ENCODE data around the gene ZCCHC24. TPM values are rescaled to one million over a fixed set of nuclear protein-coding genes. Genes with fewer than 3 reads are reported as not detected.

The ZCCHC24 gene
- total RNA-seq, 4 donors from 2014 or later, result 15.6 to 41.1 (median 22.5) TPM

- WGBS, 2 donors (ENCODE audit: low coverage in 1 of 2), result 47 to 69% methylated on average over 5 to 16 of the region's 16 CpGs
- H3K4me1 ChIP-seq, result peaks cover 27 to 87% (median 62%) of the 10 kb centered on the region in 4 donors
These were observed 7.3 kb downstream of the ZCCHC24 start for GRCh38 chr10:79438021-79438698.

GRCh38 chr10:79437111-79437814 is 8.2 kb downstream of the ZCCHC24 start:
- TF ChIP-seq POLR2A (IDR thresholded peaks at IDR 0.05) (no peak), EP300 (IDR thresholded peaks at IDR 0.05; ENCODE audit: low read depth) (no peak), POLR2AphosphoS5 (IDR thresholded peaks at IDR 0.05) (no peak), CTCF (IDR thresholded peaks at IDR 0.05) (no peak)
- H3K4me1 ChIP-seq, result peaks cover 33 to 87% (median 66%) of the 10 kb centered on the region in 4 donors
- H3K4me3 ChIP-seq, result no peak overlapping the region
- WGBS, 2 donors (ENCODE audit: low coverage in 1 of 2), result 80 to 92% methylated on average over 4 to 12 of the region's 12 CpGs
- in situ Hi-C loops (cut with MboI; ENCODE audit: low pct_ligation_motif_present in 1 of 4, low pct_unique_long_range_greater_than_20kb in 1 of 4, low sequenced_read_pairs in 3 of 4), result no loop called here
- H3K27ac ChIP-seq, result peak overlapping the region; percentile 85 to 97 (median 89)
- H3K36me3 ChIP-seq, result no peaks in the 10 kb centered on the region
- H3K27me3 ChIP-seq, result no peaks in the 10 kb centered on the region
- DNase-seq, result no peak
- H3K9me3 ChIP-seq, result no peaks in the 10 kb centered on the region
- intact Hi-C loops (cut with DNase I; ENCODE audit: low total_unique reads), result loop anchor here (5.0 kb wide), 1 partner anchor 40 kb away; no protein-coding TSS in a partner anchor

More at GRCh38 chr10:79438021-79438698, 7.3 kb downstream of the ZCCHC24 start:
- peak overlapping the region; percentile 85 to 97 (median 89) for H3K27ac ChIP-seq
- in situ Hi-C loops (cut with MboI; ENCODE audit: low pct_ligation_motif_present in 1 of 4, low pct_unique_long_range_greater_than_20kb in 1 of 4, low sequenced_read_pairs in 3 of 4) (no loop called here), intact Hi-C loops (cut with DNase I; ENCODE audit: low total_unique reads) (loop anchor here (5.0 kb wide), 1 partner anchor 41 kb away; no protein-coding TSS in a partner anchor)
- H3K27me3 ChIP-seq, result no peaks in the 10 kb centered on the region
- H3K4me3 ChIP-seq, result no peak overlapping the region
- TF ChIP-seq POLR2A (IDR thresholded peaks at IDR 0.05), result no peak
- no peak for TF ChIP-seq EP300 (IDR thresholded peaks at IDR 0.05; ENCODE audit: low read depth)
- TF ChIP-seq CTCF (IDR thresholded peaks at IDR 0.05), result peak in 3 of 5 experiments; percentile 14 to 24 (median 18)
- no peak for TF ChIP-seq POLR2AphosphoS5 (IDR thresholded peaks at IDR 0.05)
- no peak for DNase-seq
- H3K9me3 ChIP-seq, result no peaks in the 10 kb centered on the region
- H3K36me3 ChIP-seq, result no peaks in the 10 kb centered on the region

GRCh38 chr10:79436850-79437103 is 8.6 kb downstream of the ZCCHC24 start:
- TF ChIP-seq CTCF (IDR thresholded peaks at IDR 0.05), result no peak
- TF ChIP-seq POLR2A (IDR thresholded peaks at IDR 0.05), result no peak
- no peak for TF ChIP-seq EP300 (IDR thresholded peaks at IDR 0.05; ENCODE audit: low read depth)
- no peak for TF ChIP-seq POLR2AphosphoS5 (IDR thresholded peaks at IDR 0.05)
- Histone ChIP-seq H3K4me3 (no peak overlapping the region), H3K27ac (peak overlapping the region; percentile 85 to 97 (median 89)), H3K9me3 (no peaks in the 10 kb centered on the region), H3K27me3 (no peaks in the 10 kb centered on the region), H3K36me3 (no peaks in the 10 kb centered on the region), H3K4me1 (peaks cover 32 to 88% (median 64%) of the 10 kb centered on the region in 4 donors)
- WGBS, 2 donors (ENCODE audit: low coverage in 1 of 2), result 61% methylated on average over 2 of the region's 2 CpGs; no CpG with 5 or more reads in 1 of the 2 donors
- in situ Hi-C loops (cut with MboI; ENCODE audit: low pct_ligation_motif_present in 1 of 4, low pct_unique_long_range_greater_than_20kb in 1 of 4, low sequenced_read_pairs in 3 of 4), result no loop called here
- intact Hi-C loops (cut with DNase I; ENCODE audit: low total_unique reads), result loop anchor here (5.0 kb wide), 1 partner anchor 39 kb away; no protein-coding TSS in a partner anchor
- DNase-seq, result no peak

GRCh38 chr10:79436066-79436849 is 9.2 kb downstream of the ZCCHC24 start:
- WGBS, 2 donors (ENCODE audit: low coverage in 1 of 2), result 89% methylated on average over 16 of the region's 17 CpGs; no CpG with 5 or more reads in 1 of the 2 donors
- Histone ChIP-seq H3K27me3 (no peaks in the 10 kb centered on the region), H3K27ac (peak overlapping the region; percentile 85 to 97 (median 89)), H3K4me3 (no peak overlapping the region), H3K36me3 (no peaks in the 10 kb centered on the region), H3K9me3 (no peaks in the 10 kb centered on the region), H3K4me1 (peaks cover 32 to 86% (median 64%) of the 10 kb centered on the region in 4 donors)
- no peak for DNase-seq
- TF ChIP-seq POLR2AphosphoS5 (IDR thresholded peaks at IDR 0.05), result no peak
- no peak for TF ChIP-seq POLR2A (IDR thresholded peaks at IDR 0.05)
- TF ChIP-seq CTCF (IDR thresholded peaks at IDR 0.05), result no peak
- TF ChIP-seq EP300 (IDR thresholded peaks at IDR 0.05; ENCODE audit: low read depth), result no peak
- intact Hi-C loops (cut with DNase I; ENCODE audit: low total_unique reads), result loop anchor here (5.0 kb wide), 1 partner anchor 39 kb away; no protein-coding TSS in a partner anchor
- in situ Hi-C loops (cut with MboI; ENCODE audit: low pct_ligation_motif_present in 1 of 4, low pct_unique_long_range_greater_than_20kb in 1 of 4, low sequenced_read_pairs in 3 of 4), result no loop called here
